GM19043 (cell line): ENCODE data around the gene CXCL5.
"Not testable (repeated sequence)": the region's sequence is repeated elsewhere in the genome, so short reads cannot be mapped to it uniquely, and the experiment has no call there.

Experiments
- ATAC-seq: cut with Tn5 transposase; IDR thresholded peaks from one replicate; pipeline ENCODE4 v1.9.1; 2021; ENCODE audit warnings: low read depth; ENCODE audit not compliant: unreplicated experiment

Gene CXCL5

DNA sequence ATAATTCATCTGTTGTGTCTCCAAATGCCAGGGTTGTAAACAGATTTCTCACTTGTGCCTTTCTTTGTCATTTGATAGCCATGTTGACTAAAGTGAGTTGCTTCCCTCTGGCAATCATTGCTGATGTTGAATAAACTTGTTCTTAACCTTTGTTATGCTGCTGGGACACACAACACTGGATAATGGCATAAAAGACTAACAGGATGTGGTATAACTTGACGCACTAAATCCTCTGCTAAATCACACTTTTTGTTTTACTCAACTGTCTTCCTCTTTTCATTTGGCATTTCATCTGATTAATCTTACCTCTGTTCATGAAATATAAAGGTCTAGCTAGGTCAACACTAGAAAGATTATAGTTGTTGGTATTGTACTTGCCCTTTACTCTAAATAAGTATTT is 17.6 kb upstream of the CXCL5 start:
- no peak for ATAC-seq

GRCh38 chr4:74015126-74015780 is 16.8 kb upstream of the CXCL5 start:
- no peak for ATAC-seq

GRCh38 chr4:74014332-74014731 is 15.9 kb upstream of the CXCL5 start:
- no peak for ATAC-seq

- ATAC-seq, result no peak
Measured at GRCh38 chr4:74013264-74013663, 14.8 kb upstream of the CXCL5 start.

DNA sequence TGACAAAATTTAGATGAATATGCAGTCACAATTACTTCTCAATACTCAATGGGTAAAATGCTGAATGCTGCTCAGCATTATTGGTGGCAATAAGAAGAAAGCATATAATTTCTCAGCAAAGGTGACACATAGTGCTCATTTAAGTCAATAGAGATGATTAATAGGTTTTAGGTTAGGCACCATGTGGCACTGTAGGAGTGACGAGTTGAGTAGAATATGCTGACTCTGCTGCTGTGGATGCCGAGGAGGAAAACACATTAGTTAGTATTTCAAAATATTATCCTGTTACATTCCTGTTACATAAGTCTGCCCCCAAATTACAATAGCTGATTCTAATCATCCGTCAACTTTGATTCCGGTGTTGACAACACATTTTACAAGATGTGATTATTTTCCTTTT is 13.7 kb upstream of the CXCL5 start:
- no peak for ATAC-seq

DNA sequence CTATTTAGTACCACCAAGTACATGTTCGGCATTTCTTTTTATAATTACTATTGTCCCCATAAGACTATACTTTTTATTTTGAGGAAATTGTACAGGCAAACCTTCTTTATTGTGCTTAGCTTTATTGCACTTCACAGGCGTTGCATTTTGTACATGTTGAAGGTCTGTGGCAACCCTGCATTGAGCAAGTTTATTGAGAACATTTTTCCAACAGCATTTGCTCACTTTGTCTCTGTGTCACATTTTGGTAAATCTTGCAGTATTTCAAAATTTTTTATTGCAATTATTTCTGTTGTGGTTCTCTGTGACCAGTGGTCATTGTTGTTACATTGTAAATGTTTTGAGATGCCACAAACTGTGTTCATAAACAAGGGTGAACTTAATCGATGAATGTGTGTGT is 10.8 kb upstream of the CXCL5 start:
- ATAC-seq, result no peak

DNA sequence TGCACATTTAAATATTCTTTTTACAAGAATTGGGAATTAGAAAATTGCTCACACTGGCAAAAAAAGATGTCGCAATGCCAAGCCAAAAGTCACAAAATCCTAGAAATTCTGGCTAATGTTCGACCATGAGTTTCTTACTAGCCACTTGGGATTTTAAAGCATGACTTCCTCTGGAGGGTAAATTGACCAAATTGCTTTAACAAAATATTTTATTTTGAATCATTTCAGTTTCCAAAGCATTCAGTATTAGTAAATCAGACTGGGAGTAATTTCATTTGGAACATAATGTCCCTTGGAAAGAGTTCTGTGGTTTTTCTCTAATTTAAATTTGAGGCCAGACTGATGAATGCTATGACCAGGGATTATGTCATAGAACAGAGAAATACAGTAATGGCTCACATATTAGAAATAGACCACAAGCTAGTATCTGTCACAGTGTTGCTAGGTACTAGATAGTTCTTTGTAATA is 7.6 kb upstream of the CXCL5 start:
- no peak for ATAC-seq

DNA sequence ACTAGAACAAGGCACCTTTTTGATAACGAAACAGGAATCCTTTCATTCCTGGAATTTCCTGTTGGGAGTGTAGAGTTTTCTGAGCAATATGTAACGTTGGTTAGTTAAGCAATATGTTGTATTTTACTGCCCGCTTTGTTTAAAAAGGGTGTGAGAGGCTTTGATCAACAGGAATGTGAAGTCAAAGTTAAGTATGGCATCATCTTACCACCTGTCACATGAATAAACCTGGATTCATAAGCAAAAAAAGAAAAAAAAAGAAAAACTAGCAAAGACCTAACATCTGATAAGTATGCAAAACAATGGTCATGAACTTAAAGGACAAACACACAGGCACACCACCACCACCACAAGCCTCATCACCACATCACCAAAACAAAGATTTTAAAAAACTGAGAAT is 7.1 kb upstream of the CXCL5 start:
- no peak for ATAC-seq

DNA sequence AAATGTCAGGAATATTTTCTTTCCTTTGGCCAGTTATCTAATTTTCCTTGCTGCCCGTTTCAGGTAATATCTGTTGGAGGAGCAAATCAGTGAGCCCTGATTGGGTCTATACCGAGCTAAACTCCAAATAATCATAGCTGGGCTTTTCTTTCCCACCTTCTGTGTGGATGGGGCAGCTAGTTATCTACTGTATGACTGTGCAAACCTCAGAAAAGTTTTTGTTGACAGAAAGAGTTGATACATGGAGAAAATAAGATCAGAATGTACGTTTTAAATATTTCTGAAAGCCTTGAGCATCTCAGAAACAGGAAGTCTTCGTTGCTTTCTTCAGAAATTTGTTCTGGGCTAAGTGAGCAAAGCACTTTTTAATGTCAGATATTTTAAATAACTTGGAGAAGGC is 6.2 kb upstream of the CXCL5 start:
- ATAC-seq, result no peak

- no peak for ATAC-seq
Measured at GRCh38 chr4:74000301-74000700, 1.8 kb upstream of the CXCL5 start.

GRCh38 chr4:73992050-73992449 is 6.4 kb downstream of the CXCL5 start:
- ATAC-seq, result no peak

DNA sequence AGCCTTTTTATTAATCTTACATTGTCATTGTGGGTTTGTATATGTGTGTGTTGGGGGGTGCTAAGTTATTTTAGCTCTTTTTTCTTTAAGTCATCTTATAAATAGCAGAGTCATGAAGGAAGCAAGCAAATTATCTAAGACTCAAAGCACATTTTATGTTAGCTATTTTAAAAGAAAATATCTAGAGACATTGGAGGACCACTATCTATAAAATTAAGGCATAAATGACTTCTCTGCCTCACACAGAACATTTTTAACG is 6.8 kb downstream of the CXCL5 start:
- ATAC-seq, result no peak

- ATAC-seq, result no peak
Measured at GRCh38 chr4:73990988-73991741, 7.3 kb downstream of the CXCL5 start.

GRCh38 chr4:73989928-73990327 is 8.5 kb downstream of the CXCL5 start:
- no peak for ATAC-seq

GRCh38 chr4:73989031-73989430 is 9.4 kb downstream of the CXCL5 start:
- ATAC-seq, result no peak

DNA sequence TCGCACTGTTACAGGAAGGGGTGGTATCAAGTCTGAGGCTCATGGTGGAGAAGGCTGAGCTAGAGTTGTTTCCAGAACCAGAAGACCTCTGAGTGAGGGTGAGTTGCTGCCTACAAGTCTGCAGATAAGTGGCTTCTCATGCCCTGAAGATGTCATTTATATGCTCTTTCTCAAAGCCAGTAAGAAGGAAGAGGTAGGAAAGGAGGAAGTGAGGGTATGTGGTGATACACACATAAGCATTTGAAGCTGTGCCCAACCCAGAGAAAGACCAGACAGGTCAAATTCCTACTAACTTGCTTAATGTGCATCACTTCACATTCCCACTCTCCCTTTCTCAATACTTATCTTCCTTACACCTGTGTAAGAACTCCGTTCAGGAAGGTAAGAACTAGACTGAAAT is 10.4 kb downstream of the CXCL5 start, which contains the start of gene PPBP:
TSS of gene PPBP (minus strand) at position 130 of the 400 bp plus-strand sequence. CDS start at position 43, 87 bp downstream.
- no peak for ATAC-seq

DNA sequence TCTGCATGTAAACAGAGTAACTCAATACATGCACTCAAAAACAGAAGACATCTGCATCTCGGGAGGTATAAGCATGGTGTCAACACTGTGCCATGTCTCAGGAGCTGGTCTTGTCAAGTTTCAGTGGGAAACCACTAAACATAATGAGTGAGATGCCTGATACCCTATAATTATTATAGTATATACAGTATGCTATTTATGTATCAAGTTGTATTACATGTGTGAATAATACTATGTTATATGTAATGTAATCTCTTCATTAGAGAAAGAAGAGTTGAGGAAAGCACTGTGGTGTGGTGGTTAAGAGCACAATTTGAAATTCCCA is 13.0 kb downstream of the CXCL5 start:
- ATAC-seq, result no peak

DNA sequence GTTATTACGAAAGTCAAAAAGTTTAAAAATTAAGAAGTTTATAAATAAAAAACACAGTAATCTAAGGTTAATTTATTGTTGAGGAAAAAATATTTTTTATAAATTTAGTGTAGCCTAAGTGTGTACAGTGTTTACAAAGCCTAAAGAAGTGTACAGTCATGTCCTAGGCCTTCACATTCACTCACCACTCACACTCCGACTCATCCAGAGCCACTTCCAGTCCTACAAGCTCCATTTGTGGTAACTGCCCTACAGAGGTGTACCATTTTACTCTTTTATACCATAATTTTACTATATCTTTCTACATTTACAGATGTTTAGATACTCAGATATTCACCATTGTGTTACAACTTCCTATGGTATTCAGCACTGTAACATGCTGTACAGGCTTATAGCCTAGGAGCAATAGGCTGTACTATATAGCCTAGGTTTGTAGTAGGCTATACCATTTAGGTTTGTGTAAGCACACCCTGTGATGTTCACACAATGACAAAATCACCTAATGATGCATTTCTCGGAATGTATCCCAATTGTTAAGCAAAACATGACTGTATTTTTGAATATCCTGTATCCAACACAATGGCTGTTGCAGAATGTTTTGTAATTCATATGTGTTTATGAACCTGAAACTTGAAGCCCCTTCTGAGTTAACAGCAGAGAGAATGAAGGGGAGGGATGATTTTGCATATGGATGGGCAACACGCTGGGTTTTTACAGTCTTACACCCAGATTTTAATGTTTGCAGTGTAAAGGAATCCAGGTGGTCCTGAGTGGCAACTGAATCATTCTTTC is 13.5 kb downstream of the CXCL5 start:
- no peak for ATAC-seq

DNA sequence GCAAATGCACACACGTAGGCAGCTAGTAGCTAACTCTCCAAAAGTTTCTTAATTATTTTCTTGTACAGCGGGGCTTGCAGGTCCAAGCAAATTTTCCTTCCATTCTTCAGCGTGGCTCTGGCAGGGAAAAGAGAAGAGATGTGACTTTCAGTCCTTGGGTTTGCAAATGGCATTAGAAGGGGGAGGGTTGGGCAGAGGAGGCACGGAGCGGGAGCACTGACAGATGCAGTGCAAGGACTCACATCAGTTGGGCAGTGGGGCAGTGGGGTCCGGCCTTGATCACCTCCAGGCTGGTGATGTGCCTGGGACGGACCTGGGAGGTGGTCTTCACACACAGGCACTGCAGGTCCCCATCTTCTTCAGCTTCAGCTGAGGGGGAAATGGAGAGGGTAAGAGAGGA is 17.3 kb downstream of the CXCL5 start:
- ATAC-seq, result not testable (repeated sequence)

GRCh38 chr4:73979407-73979957 is 19.0 kb downstream of the CXCL5 start:
- no peak for ATAC-seq

GRCh38 chr4:73978886-73979285 is 19.6 kb downstream of the CXCL5 start:
- no peak for ATAC-seq
